ENCODE data around the gene CDH5.

Gene CDH5

DNA sequence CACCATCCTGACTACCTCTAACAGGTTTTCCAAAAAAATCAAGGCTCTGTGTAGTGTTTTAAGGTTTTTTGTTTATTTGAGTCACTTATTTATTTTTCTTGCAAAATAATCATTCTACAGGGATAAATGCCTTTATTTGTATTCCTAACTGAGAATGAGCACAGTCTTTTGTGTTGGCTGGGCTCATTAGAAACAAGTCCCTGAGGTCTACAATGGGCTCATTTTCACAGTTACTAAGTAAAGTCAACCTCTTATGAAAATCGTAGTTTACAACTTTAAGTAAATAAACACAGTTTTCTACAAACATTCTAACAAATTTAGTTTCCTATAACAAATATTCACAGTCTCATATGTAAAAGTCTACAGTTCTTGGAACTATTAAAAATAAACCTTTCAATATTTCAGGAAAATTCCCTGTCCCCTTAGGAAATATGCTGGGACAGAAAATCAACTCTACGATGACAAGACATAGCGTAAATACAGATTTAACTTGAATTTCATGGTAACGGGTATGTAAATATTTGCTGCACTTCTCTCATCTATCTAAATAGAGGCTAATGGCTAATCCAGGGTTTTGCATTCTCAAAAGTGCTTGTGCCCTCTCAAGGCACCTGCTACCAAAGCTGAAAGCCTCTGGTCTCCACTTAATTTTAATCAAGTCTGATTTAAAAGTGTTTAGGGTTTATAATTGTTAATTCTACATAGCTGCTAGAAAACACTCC, 31.5 kb upstream of the CDH5 start:
- TF ChIP-seq EZH2phosphoT487 (conservative IDR thresholded peaks at IDR 0.05; ENCODE audit: low read length) = no peak
- TF ChIP-seq, protein P1, sequence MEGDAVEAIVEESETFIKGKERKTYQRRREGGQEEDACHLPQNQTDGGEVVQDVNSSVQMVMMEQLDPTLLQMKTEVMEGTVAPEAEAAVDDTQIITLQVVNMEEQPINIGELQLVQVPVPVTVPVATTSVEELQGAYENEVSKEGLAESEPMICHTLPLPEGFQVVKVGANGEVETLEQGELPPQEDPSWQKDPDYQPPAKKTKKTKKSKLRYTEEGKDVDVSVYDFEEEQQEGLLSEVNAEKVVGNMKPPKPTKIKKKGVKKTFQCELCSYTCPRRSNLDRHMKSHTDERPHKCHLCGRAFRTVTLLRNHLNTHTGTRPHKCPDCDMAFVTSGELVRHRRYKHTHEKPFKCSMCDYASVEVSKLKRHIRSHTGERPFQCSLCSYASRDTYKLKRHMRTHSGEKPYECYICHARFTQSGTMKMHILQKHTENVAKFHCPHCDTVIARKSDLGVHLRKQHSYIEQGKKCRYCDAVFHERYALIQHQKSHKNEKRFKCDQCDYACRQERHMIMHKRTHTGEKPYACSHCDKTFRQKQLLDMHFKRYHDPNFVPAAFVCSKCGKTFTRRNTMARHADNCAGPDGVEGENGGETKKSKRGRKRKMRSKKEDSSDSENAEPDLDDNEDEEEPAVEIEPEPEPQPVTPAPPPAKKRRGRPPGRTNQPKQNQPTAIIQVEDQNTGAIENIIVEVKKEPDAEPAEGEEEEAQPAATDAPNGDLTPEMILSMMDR (IDR thresholded peaks at IDR 0.05; ENCODE audit: insufficient read depth, low read length, poor library complexity, severe bottlenecking) = no peak
- no peaks in the 10 kb centered on the region for H3K79me2 ChIP-seq (ENCODE audit: insufficient read depth, low read length)
- H3K4me2 ChIP-seq (ENCODE audit: low read depth, low read length, poor library complexity, severe bottlenecking) = no peak overlapping the region
- no peak overlapping the region for H3K9ac ChIP-seq (ENCODE audit: low read length)
- H4K20me1 ChIP-seq (ENCODE audit: low read depth, low read length) = no peaks in the 10 kb centered on the region
- H3K27me3 ChIP-seq (ENCODE audit: low read length) = no peaks in the 10 kb centered on the region
- H3K4me3 ChIP-seq (ENCODE audit: insufficient read depth, low read length, poor library complexity, severe bottlenecking) = no peak overlapping the region
- H3F3A ChIP-seq (ENCODE audit: insufficient read depth) = no peaks in the 10 kb centered on the region
- H2AFZ ChIP-seq (ENCODE audit: low read depth, low read length, severe bottlenecking) = no peak overlapping the region
- no peaks in the 10 kb centered on the region for H3K9me3 ChIP-seq (ENCODE audit: insufficient read depth, low read length)
- H3K9me2 ChIP-seq (replicated peaks; ENCODE audit: insufficient read depth, low read length) = no peaks in the 10 kb centered on the region
- no peak overlapping the region for H3K27ac ChIP-seq (ENCODE audit: low read depth, low read length)
- H3K36me3 ChIP-seq (ENCODE audit: low read length) = no peaks in the 10 kb centered on the region

DNA sequence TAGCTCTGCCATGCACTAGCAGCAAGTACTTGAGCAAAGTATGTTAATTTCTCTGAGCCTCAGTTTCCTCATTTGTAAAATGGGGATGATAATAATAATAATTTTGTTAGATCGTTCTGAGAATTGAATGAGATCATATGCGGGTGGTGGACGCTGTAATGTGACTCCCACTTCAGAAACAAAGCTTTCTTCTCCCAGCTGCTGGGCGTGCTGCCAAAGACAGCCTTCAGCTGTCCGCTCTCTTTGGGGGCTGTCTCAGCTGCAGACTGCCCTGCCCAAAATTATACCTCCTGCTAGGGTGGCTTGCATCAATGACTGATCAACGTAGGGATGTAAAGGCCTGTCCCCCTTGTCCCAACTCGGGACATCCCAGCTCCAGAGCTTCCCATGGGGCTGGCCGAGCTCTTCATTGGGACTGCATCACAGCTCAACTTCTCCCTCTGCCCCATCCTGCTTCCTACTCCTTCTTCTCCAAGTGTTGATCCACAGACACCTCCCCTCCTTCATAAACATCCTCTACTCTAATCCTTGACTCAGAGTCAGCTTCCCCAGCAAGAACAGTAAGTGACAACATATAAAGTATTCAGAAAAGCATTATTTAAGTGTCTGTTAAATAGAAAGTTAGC, 30.7 kb upstream of the CDH5 start:
- Histone ChIP-seq H2AFZ (ENCODE audit: low read depth, low read length, severe bottlenecking) (no peak overlapping the region), H3F3A (ENCODE audit: insufficient read depth) (no peaks in the 10 kb centered on the region)

DNA sequence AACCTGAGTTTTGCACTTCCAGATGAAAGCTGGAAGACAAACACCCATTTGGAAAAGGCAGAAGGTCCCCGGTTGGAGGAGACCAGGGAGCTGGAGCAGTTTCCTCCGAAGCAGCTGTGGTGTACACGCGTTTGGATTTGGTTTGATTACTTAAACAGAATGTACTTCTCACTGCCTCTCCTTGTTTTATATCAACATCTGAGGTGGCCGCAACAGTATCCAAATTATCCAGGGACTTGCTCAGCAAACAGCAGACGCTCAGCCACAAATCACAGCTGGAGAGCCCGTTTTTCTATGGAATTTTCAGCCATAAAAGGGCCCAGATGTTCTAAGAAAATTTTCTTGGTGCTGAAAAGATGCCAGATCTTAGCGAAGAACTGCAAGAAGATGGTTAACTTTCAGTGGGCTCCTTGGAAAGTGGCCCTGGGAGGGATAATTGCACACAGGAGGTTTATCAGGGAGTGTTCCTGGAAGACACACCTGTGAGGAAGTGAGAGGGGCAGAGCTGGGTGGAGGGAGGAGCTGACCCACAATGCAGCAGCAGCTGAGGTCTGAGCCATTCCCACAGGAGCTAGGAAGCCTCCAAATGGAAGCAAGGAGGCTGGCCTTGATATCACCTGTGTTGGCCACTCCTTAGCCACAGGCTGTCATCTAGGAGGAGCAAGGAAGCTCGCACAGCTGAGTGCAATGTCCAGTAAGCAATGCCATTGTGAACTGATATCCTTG, 28.9 kb upstream of the CDH5 start:
- no peaks in the 10 kb centered on the region for H4K20me1 ChIP-seq (ENCODE audit: low read depth, low read length)
- no peaks in the 10 kb centered on the region for H3K9me2 ChIP-seq (replicated peaks; ENCODE audit: insufficient read depth, low read length)
- no peaks in the 10 kb centered on the region for H3K9me3 ChIP-seq (ENCODE audit: insufficient read depth, low read length)
- no peaks in the 10 kb centered on the region for H3F3A ChIP-seq (ENCODE audit: insufficient read depth)
- H3K4me3 ChIP-seq (ENCODE audit: insufficient read depth, low read length, poor library complexity, severe bottlenecking) = no peak overlapping the region
- H3K4me2 ChIP-seq (ENCODE audit: low read depth, low read length, poor library complexity, severe bottlenecking) = no peak overlapping the region
- no peaks in the 10 kb centered on the region for H3K36me3 ChIP-seq (ENCODE audit: low read length)
- no peak for TF ChIP-seq EZH2phosphoT487 (conservative IDR thresholded peaks at IDR 0.05; ENCODE audit: low read length)
- TF ChIP-seq, protein P1 (IDR thresholded peaks at IDR 0.05; ENCODE audit: insufficient read depth, low read length, poor library complexity, severe bottlenecking) = no peak
- H3K9ac ChIP-seq (ENCODE audit: low read length) = no peak overlapping the region
- no peak overlapping the region for H3K27ac ChIP-seq (ENCODE audit: low read depth, low read length)
- no peaks in the 10 kb centered on the region for H3K79me2 ChIP-seq (ENCODE audit: insufficient read depth, low read length)
- H2AFZ ChIP-seq (ENCODE audit: low read depth, low read length, severe bottlenecking) = no peak overlapping the region
- no peaks in the 10 kb centered on the region for H3K27me3 ChIP-seq (ENCODE audit: low read length)

More for the DNA sequence above, 30.7 kb upstream of the CDH5 start:
- Histone ChIP-seq H3K4me3 (ENCODE audit: insufficient read depth, low read length, poor library complexity, severe bottlenecking) (no peak overlapping the region), H3K4me2 (ENCODE audit: low read depth, low read length, poor library complexity, severe bottlenecking) (no peak overlapping the region), H3K36me3 (ENCODE audit: low read length) (no peaks in the 10 kb centered on the region), H3K27me3 (ENCODE audit: low read length) (no peaks in the 10 kb centered on the region), H3K9me3 (ENCODE audit: insufficient read depth, low read length) (no peaks in the 10 kb centered on the region), H3K9me2 (replicated peaks; ENCODE audit: insufficient read depth, low read length) (no peaks in the 10 kb centered on the region), H3K27ac (ENCODE audit: low read depth, low read length) (no peak overlapping the region), H3K79me2 (ENCODE audit: insufficient read depth, low read length) (no peaks in the 10 kb centered on the region), H4K20me1 (ENCODE audit: low read depth, low read length) (no peaks in the 10 kb centered on the region), H3K9ac (ENCODE audit: low read length) (no peak overlapping the region)
- no peak for TF ChIP-seq EZH2phosphoT487 (conservative IDR thresholded peaks at IDR 0.05; ENCODE audit: low read length)
- TF ChIP-seq, protein P1 (IDR thresholded peaks at IDR 0.05; ENCODE audit: insufficient read depth, low read length, poor library complexity, severe bottlenecking) = no peak

Data from SU-DHL-6 (cell line).